ENCODE results near the gene AKAP5. TPM values are rescaled to one million over a fixed set of nuclear protein-coding genes. Genes with fewer than 3 reads are reported as not detected.
"Not testable (repeated sequence)": the region's sequence is repeated elsewhere in the genome, so short reads cannot be mapped to it uniquely, and the experiment has no call there.

AKAP5 gene
- total RNA-seq, 1 experiment from 2014 or later, result 8.3 TPM

DNA sequence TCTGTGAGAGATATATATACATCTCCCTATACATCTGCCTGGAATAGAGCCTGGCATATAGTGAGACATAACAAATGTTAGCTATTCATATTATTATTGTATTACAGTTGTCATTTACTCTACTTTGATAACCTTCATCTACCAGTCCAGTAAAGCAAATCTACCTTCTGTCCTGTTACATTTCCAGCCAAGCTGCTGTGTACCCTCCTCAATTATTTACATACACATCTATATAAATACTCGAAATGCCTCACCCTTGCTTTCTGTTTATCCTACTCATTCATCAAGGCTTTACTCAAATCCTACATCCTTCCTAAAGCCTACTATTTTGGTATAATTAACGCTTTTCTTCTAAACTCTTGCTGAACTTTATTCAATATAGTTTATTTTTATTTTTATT is 48.0 kb downstream of the AKAP5 start:
- H3K4me3 ChIP-seq, result no peak overlapping the region
- no peak for DNase-seq (ENCODE audit: low read depth in 1 of 2, low spot score in 2 of 2)
- no peaks in the 10 kb centered on the region for H3K9me3 ChIP-seq (replicated peaks)
- H3K27me3 ChIP-seq (replicated peaks), result no peaks in the 10 kb centered on the region
- peaks cover 21% of the 10 kb centered on the region for H3K4me1 ChIP-seq (replicated peaks)
- no peak overlapping the region for H3K27ac ChIP-seq
- peaks cover 22% of the 10 kb centered on the region for H3K36me3 ChIP-seq

DNA sequence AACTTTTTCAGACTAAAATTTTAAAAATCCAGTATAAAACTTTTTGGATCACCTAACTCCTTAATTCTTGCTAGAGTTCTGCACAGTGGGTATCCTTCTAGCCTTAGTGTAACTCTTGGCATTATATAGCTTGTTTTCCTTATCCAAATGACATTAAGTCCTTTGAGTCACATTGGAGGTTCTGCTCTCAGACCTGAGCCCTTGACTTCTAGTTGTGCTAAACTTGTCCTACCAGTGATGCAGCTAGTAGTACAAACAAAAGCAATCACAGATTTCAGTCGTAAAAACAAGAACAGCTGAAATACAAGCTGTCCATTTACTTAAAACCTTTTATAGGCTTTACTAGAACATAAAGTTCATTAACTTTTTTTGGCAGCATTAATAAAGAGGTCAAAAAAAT is 49.8 kb downstream of the AKAP5 start:
- peaks cover 22% of the 10 kb centered on the region for H3K36me3 ChIP-seq
- H3K4me1 ChIP-seq (replicated peaks), result peaks cover 15% of the 10 kb centered on the region
- DNase-seq (ENCODE audit: low read depth in 1 of 2, low spot score in 2 of 2), result no peak
- no peak overlapping the region for H3K27ac ChIP-seq
- no peaks in the 10 kb centered on the region for H3K9me3 ChIP-seq (replicated peaks)
- H3K27me3 ChIP-seq (replicated peaks), result no peaks in the 10 kb centered on the region
- no peak overlapping the region for H3K4me3 ChIP-seq

DNA sequence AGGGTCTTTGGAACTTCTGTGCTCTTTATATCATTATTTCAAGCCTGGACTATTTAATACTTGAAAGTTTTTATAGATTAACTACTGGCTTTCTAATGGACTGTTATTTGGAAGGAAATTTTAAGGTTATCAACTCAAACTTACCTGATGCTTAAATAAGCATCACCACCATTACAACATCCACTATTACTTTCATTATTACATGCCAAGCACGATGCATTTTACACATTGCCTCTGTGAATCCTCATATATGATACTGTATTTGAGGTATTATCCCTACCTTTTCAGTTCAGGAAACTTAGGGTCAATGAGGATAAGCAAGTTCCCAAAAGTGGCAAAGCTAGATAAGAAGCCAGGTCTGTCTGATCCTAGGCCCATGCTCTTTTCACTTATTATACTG is 51.7 kb downstream of the AKAP5 start:
- no peaks in the 10 kb centered on the region for H3K27me3 ChIP-seq (replicated peaks)
- no peaks in the 10 kb centered on the region for H3K9me3 ChIP-seq (replicated peaks)
- H3K4me1 ChIP-seq (replicated peaks), result no peaks in the 10 kb centered on the region
- H3K4me3 ChIP-seq, result no peak overlapping the region
- no peak overlapping the region for H3K27ac ChIP-seq
- no peak for DNase-seq (ENCODE audit: low read depth in 1 of 2, low spot score in 2 of 2)
- peaks cover 23% of the 10 kb centered on the region for H3K36me3 ChIP-seq

DNA sequence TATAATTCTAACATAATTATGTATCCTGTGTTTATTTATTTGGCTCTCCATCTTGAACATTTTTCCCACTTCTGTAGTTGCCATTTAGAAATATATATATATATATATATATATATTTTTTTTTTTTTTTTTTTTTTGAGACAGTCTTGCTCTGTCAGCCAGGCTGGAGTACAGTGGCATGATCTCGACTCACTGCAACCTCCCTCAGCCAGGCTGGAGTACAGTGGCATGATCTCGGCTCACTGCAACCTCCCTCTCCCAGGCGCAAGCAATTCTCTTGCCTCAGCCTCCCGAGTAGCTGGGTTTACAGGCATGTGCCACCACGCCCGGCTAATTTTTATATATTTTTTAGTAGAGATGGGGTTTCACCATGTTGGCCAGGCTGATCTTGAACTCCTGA is 52.4 kb downstream of the AKAP5 start:
- DNase-seq (ENCODE audit: low read depth in 1 of 2, low spot score in 2 of 2); H3K4me3 ChIP-seq; H3K27me3 ChIP-seq (replicated peaks); H3K27ac ChIP-seq; H3K4me1 ChIP-seq (replicated peaks); H3K9me3 ChIP-seq (replicated peaks): not testable (repeated sequence)
- H3K36me3 ChIP-seq, result peaks cover 29% of the 10 kb centered on the region

DNA sequence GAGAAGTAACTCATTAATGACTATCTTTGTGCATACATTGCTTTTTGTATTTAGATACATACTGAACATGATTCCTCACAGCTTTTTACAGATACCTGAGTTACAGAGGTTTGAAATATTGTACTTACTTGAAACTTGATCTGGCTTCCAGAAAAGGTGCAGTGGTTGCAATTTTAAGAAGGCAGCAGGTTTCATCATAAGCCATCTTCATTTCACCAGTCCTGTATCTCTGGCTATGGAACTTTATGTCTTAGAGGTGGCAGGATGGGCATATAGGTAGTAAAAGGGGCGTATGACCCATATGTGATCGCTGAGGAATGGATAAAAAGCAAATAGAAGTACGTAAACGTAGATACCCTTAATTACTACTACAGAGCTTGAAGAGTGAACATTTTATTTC is 52.9 kb downstream of the AKAP5 start:
- H3K27ac ChIP-seq, result no peak overlapping the region
- H3K27me3 ChIP-seq (replicated peaks), result no peaks in the 10 kb centered on the region
- peaks cover 29% of the 10 kb centered on the region for H3K36me3 ChIP-seq
- H3K4me3 ChIP-seq, result no peak overlapping the region
- H3K4me1 ChIP-seq (replicated peaks), result no peaks in the 10 kb centered on the region
- H3K9me3 ChIP-seq (replicated peaks), result no peaks in the 10 kb centered on the region
- no peak for DNase-seq (ENCODE audit: low read depth in 1 of 2, low spot score in 2 of 2)

DNA sequence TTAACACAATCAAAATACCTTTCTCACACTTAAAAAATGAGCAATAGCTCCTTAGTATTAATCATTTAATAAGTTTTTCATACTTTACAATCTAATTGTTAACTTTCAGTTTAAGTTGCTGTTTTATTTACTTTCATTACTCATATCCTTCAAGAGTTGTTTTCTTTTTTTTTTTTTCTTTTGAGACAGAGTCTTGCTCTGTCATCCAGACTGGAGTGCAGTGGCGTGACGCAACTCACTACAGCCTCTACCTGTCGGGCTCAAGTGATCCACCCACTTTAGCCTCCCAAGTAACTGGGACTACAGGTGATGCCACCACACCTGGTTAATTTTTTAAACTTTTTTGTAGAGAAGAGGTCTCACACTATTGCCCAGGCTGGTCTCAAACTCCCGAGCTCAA is 55.4 kb downstream of the AKAP5 start:
- no peaks in the 10 kb centered on the region for H3K27me3 ChIP-seq (replicated peaks)
- no peak overlapping the region for H3K27ac ChIP-seq
- no peaks in the 10 kb centered on the region for H3K4me1 ChIP-seq (replicated peaks)
- H3K4me3 ChIP-seq, result no peak overlapping the region
- DNase-seq (ENCODE audit: low read depth in 1 of 2, low spot score in 2 of 2), result no peak
- no peaks in the 10 kb centered on the region for H3K9me3 ChIP-seq (replicated peaks)
- H3K36me3 ChIP-seq, result peaks cover 41% of the 10 kb centered on the region

DNA sequence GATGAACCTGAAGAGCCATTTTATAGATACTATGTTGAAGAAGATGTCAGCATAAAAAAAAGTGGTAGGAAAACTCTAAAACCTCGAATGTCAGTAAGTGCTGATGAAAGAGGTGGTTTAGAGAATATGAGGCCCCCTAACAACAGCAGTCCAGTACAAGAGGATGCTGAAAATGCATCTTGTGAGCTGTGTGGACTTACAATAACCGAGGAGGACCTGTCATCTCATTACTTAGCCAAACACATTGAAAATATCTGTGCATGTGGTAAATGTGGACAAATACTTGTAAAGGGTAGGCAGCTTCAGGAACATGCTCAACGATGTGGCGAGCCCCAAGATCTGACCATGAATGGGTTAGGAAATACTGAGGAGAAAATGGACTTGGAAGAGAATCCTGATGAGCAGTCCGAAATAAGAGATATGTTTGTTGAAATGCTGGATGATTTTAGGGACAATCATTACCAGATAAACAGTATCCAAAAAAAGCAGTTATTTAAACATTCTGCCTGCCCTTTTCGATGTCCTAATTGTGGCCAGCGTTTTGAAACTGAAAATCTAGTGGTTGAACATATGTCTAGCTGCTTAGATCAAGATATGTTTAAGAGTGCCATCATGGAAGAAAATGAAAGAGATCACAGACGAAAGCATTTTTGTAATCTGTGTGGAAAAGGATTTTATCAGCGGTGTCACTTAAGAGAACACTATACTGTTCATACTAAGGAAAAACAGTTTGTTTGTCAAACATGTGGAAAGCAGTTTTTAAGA is 57.5 kb downstream of the AKAP5 start:
- no peaks in the 10 kb centered on the region for H3K4me1 ChIP-seq (replicated peaks)
- DNase-seq (ENCODE audit: low read depth in 1 of 2, low spot score in 2 of 2), result no peak
- H3K27me3 ChIP-seq (replicated peaks), result no peaks in the 10 kb centered on the region
- H3K36me3 ChIP-seq, result peaks cover 54% of the 10 kb centered on the region
- no peak overlapping the region for H3K4me3 ChIP-seq
- no peak overlapping the region for H3K27ac ChIP-seq
- no peaks in the 10 kb centered on the region for H3K9me3 ChIP-seq (replicated peaks)

Other genes starting within 250 kb of the AKAP5 start
- gene ESR2, start 171.1 kb upstream of the AKAP5 start, total RNA-seq (2014; rRNA removed; shearing (Covaris generic)), result 0.29 TPM in 1 of 2 replicates, not detected in the other
- 39.5 and 56.6 TPM in 2 replicates for gene MTHFD1, start 77.1 kb upstream of the AKAP5 start, total RNA-seq (2014; rRNA removed; shearing (Covaris generic))
- gene ZBTB25, start 38.3 kb downstream of the AKAP5 start, total RNA-seq (2014; rRNA removed; shearing (Covaris generic)), result 1.5 and 2.2 TPM in 2 replicates
- 40.3 and 49.9 TPM in 2 replicates for gene ZBTB1, start 39.3 kb downstream of the AKAP5 start, total RNA-seq (2014; rRNA removed; shearing (Covaris generic))
- gene HSPA2, start 75.2 kb downstream of the AKAP5 start, total RNA-seq (2014; rRNA removed; shearing (Covaris generic)), result 6.8 and 15.0 TPM in 2 replicates
- gene PPP1R36, start 84.5 kb downstream of the AKAP5 start, total RNA-seq (2014; rRNA removed; shearing (Covaris generic)), result 0.29 TPM in 1 of 2 replicates, not detected in the other
- 34.6 and 79.5 TPM in 2 replicates for gene PLEKHG3, start 238.9 kb downstream of the AKAP5 start, total RNA-seq (2014; rRNA removed; shearing (Covaris generic))

Measured in SJSA1 (cell line).